H1 (cell line): Measurements from ENCODE around the gene DMWD. TPM values are rescaled to one million over a fixed set of nuclear protein-coding genes. Genes with fewer than 3 reads are reported as not detected.

Experiments used
- CTCF ChIA-PET: fragments of 300-600 bp; sonication (Branson Sonifier 250); formaldehyde crosslinking; loops from one replicate; lab custom pipeline; 2021; ENCODE audit not compliant: partially characterized antibody; lab: Charles Lee
- POLR2A ChIA-PET: fragments of 300-600 bp; sonication (Branson Sonifier 250); formaldehyde crosslinking; loops from one replicate; lab custom pipeline; 2021; ENCODE audit warnings: inconsistent platforms; ENCODE audit not compliant: partially characterized antibody; lab: Charles Lee
- DNase-seq, 2 experiments: peaks; one replicate each; pipeline versions ENCODE4 v3.0.0 to v3.0.0-alpha.2; 2010 to 2022; ENCODE audit warnings: low spot score in 2 of 2, low read depth in 1 of 2, mixed read lengths in 1 of 2
- FAIRE-seq: peaks from 2 replicates; lab custom pipeline; 2011; peaks lifted over from hg19 to GRCh38; lab: Jason Lieb, UNC
- H2AFZ ChIP-seq: 2 replicates; pipeline ENCODE4 v1.8.1; 2012; ENCODE audit warnings: low read length, inconsistent platforms
- H2AK5ac ChIP-seq: 2 replicates; pipeline ENCODE4 v1.6.1; 2013; ENCODE audit warnings: low read depth, low read length
- H2BK120ac ChIP-seq: replicated peaks from 2 replicates; pipeline ENCODE3; 2013; ENCODE audit warnings: low read depth, low read length, inconsistent platforms
- H2BK12ac ChIP-seq: 2 replicates; pipeline ENCODE4 v1.6.1; 2013; ENCODE audit warnings: low read depth, low read length
- H2BK15ac ChIP-seq: 2 replicates; pipeline ENCODE4 v1.6.1; 2013; ENCODE audit warnings: low read length
- H2BK20ac ChIP-seq: 2 replicates; pipeline ENCODE4 v1.6.1; 2013; ENCODE audit warnings: low read length
- H2BK5ac ChIP-seq: 2 replicates; pipeline ENCODE4 v1.6.1; 2013; ENCODE audit warnings: low read depth, low read length
- H3K14ac ChIP-seq: 2 replicates; pipeline ENCODE4 v1.6.1; 2013; ENCODE audit warnings: inconsistent platforms; ENCODE audit not compliant: insufficient read length
- H3K18ac ChIP-seq: 2 replicates; pipeline ENCODE4 v1.6.1; 2013; ENCODE audit warnings: low read length; ENCODE audit errors: extremely low read depth
- H3K23ac ChIP-seq: 2 replicates; pipeline ENCODE4 v1.6.1; 2013; ENCODE audit warnings: inconsistent platforms; ENCODE audit not compliant: insufficient read length
- H3K23me2 ChIP-seq: 2 replicates; pipeline ENCODE4 v1.6.1; 2013; ENCODE audit warnings: low read depth, low read length
- H3K27ac ChIP-seq: 2 replicates; pipeline ENCODE4 v1.6.1; 2011; ENCODE audit warnings: low read depth, low read length, inconsistent platforms
- H3K27me3 ChIP-seq, 4 experiments: replicated peaks in 1 of 4; 1 replicate in 1 of 4; 2 replicates in 3 of 4; pipeline versions ENCODE4 v1.6.1 to v1.8.1; 2011 to 2013; ENCODE audit warnings: low read length in 3 of 4, mild to moderate bottlenecking in 3 of 4, inconsistent platforms in 2 of 4, mixed read lengths in 2 of 4, moderate library complexity in 1 of 4; ENCODE audit not compliant: control insufficient read depth in 3 of 4, insufficient read depth in 3 of 4; ENCODE audit errors: extremely low read depth in 1 of 4
- H3K36me3 ChIP-seq, 4 experiments: 2 replicates each; pipeline versions ENCODE4 v1.6.1 to v1.8.1; 2011 to 2013; ENCODE audit warnings: mild to moderate bottlenecking in 4 of 4, low read length in 3 of 4, moderate library complexity in 2 of 4, control low read depth in 1 of 4, inconsistent platforms in 1 of 4; ENCODE audit not compliant: insufficient read depth in 4 of 4, control insufficient read depth in 2 of 4
- H3K4ac ChIP-seq: replicated peaks from 2 replicates; pipeline ENCODE3; 2013; ENCODE audit warnings: low read length, low read depth, mixed read lengths, inconsistent platforms; ENCODE audit not compliant: insufficient read length
- H3K4me1 ChIP-seq, 4 experiments: replicated peaks in 1 of 4; 1 replicate in 1 of 4; 2 replicates in 3 of 4; pipeline versions ENCODE4 v1.6.1 to v1.8.1; 2011 to 2013; ENCODE audit warnings: low read length in 3 of 4, inconsistent platforms in 2 of 4, mixed read lengths in 1 of 4; ENCODE audit not compliant: insufficient read depth in 4 of 4, control insufficient read depth in 3 of 4
- H3K4me2 ChIP-seq, 2 experiments: 2 replicates each; pipeline versions ENCODE4 v1.6.1 to v1.8.1; 2011 to 2013; ENCODE audit warnings: low read depth in 2 of 2, low read length in 2 of 2, control low read depth in 1 of 2, inconsistent platforms in 1 of 2, mild to moderate bottlenecking in 1 of 2; ENCODE audit not compliant: insufficient read depth in 1 of 2
- H3K4me3 ChIP-seq, 4 experiments: fragments of 200-600, 300-600 bp in 1 of 4; sonication (generic), shearing (Covaris generic), sonication (Bioruptor Twin) in 1 of 4; 2 replicates each; pipeline versions ENCODE4 v1.5.1 to v1.8.1; 2011 to 2016; ENCODE audit warnings: low read length in 4 of 4, low read depth in 3 of 4, control low read depth in 2 of 4, inconsistent platforms in 2 of 4, mild to moderate bottlenecking in 2 of 4, mixed read lengths in 1 of 4, moderate library complexity in 1 of 4; ENCODE audit not compliant: insufficient read depth in 2 of 4; ENCODE audit errors: extremely low read depth in 1 of 4
- H3K56ac ChIP-seq: replicated peaks from 2 replicates; pipeline ENCODE3; 2013; ENCODE audit warnings: low read depth, mild to moderate bottlenecking, mixed read lengths, low read length, inconsistent platforms; ENCODE audit not compliant: insufficient read length
- H3K79me1 ChIP-seq: 2 replicates; pipeline ENCODE4 v1.6.1; 2013; ENCODE audit warnings: low read depth, low read length, control low read depth
- H3K79me2 ChIP-seq, 2 experiments: 2 replicates each; pipeline versions ENCODE4 v1.6.1 to v1.8.1; 2012 to 2013; ENCODE audit warnings: low read length in 2 of 2, mild to moderate bottlenecking in 2 of 2, inconsistent platforms in 1 of 2; ENCODE audit not compliant: insufficient read depth in 2 of 2, control insufficient read depth in 1 of 2
- H3K9ac ChIP-seq, 4 experiments: replicated peaks in 1 of 4; 1 replicate in 1 of 4; 2 replicates in 3 of 4; pipeline versions ENCODE4 v1.6.1 to v1.8.1; 2011 to 2013; ENCODE audit warnings: low read depth in 3 of 4, low read length in 3 of 4, control low read depth in 2 of 4, mild to moderate bottlenecking in 2 of 4, moderate library complexity in 2 of 4, inconsistent platforms in 1 of 4; ENCODE audit errors: extremely low read depth in 1 of 4
- H3K9me3 ChIP-seq, 2 experiments: 2 replicates each; pipeline versions ENCODE4 v1.6.1 to v1.8.1; 2012 to 2013; ENCODE audit warnings: mild to moderate bottlenecking in 2 of 2, moderate library complexity in 2 of 2, control low read depth in 1 of 2, inconsistent platforms in 1 of 2, low read depth in 1 of 2, low read length in 1 of 2, mixed read lengths in 1 of 2; ENCODE audit not compliant: insufficient read depth in 2 of 2
- H4K20me1 ChIP-seq, 2 experiments: replicated peaks in 1 of 2; 2 replicates each; pipeline versions ENCODE3 to v1.8.1; 2011 to 2013; ENCODE audit warnings: inconsistent platforms in 2 of 2, low read length in 2 of 2, mild to moderate bottlenecking in 1 of 2; ENCODE audit not compliant: insufficient read depth in 2 of 2, control insufficient read depth in 1 of 2
- H4K5ac ChIP-seq: 2 replicates; pipeline ENCODE4 v1.6.1; 2013; ENCODE audit warnings: low read length, low read depth, mixed read lengths, inconsistent platforms; ENCODE audit not compliant: insufficient read length
- H4K8ac ChIP-seq: 2 replicates; pipeline ENCODE4 v1.8.0; 2013; ENCODE audit warnings: mild to moderate bottlenecking, moderate library complexity, low read length, inconsistent platforms; ENCODE audit not compliant: insufficient read depth; ENCODE audit errors: extremely low read depth
- H4K91ac ChIP-seq: replicated peaks from 2 replicates; pipeline ENCODE3; 2013; ENCODE audit warnings: low read length, mixed read lengths, inconsistent platforms; ENCODE audit not compliant: insufficient read length
- ATF2 ChIP-seq: IDR thresholded peaks from 2 replicates; pipeline ENCODE4 v1.6.1; 2012; ENCODE audit warnings: low read length, inconsistent platforms
- ATF3 ChIP-seq: IDR thresholded peaks from 2 replicates; pipeline ENCODE4 v1.6.1; 2011; ENCODE audit warnings: low read depth, mild to moderate bottlenecking, low read length; ENCODE audit not compliant: insufficient read depth
- GABPA ChIP-seq: IDR thresholded peaks from 2 replicates; pipeline ENCODE4 v1.6.1; 2011; ENCODE audit warnings: mild to moderate bottlenecking, low read length, moderate library complexity, borderline replicate concordance; ENCODE audit not compliant: insufficient read depth
- TAF1 ChIP-seq: IDR thresholded peaks from 2 replicates; pipeline ENCODE4 v1.6.1; 2011; ENCODE audit warnings: mild to moderate bottlenecking, low read depth, low read length
- WGBS, 2 experiments: shearing (Covaris generic) in 1 of 2; methylation state at CpG; one replicate each; pipeline versions ENCODE4 v1.1.6 to v1.1.7; 2013 to 2015; ENCODE audit warnings: low lambda C conversion rate in 2 of 2, mixed read lengths in 2 of 2, inconsistent platforms in 1 of 2, low coverage in 1 of 2, missing lambda C conversion rate in 1 of 2; ENCODE audit not compliant: insufficient replicate concordance in 2 of 2, insufficient coverage in 1 of 2, insufficient read length in 1 of 2; ENCODE audit errors: extremely low coverage in 1 of 2, missing lambda C conversion rate in 1 of 2; 5-methylcytosine and 5-hydroxymethylcytosine counted together
- polyA plus RNA-seq, 7 experiments: library from polyadenylated mRNA; depleted of rRNA in 3 of 7; stranded (reverse) in 5 of 7; unstranded in 2 of 7; fragments of >200 nt in 5 of 7; fragments of 200-250 nt in 2 of 7; gene quantifications; 1 replicate in 5 of 7; 2 replicates in 1 of 7; 4 replicates in 1 of 7; pipeline versions ENCODE4 v1.2.1 to v1.2.3, GENCODE V29; 2011 to 2013; ENCODE audit warnings: missing spikeins in 2 of 7, mixed read lengths in 2 of 7
- total RNA-seq: library from RNA; stranded (reverse); fragmentation: NEBNext Ultra II Directional; extraction: Animal tissue kit (Norgen Biotek cat#: 25700); gene quantifications from 2 replicates; pipeline ENCODE4 v1.2.1, GENCODE V29; 2021

The DMWD gene
- total and polyA plus RNA-seq, 2 of the 8 experiments (the other 6 are each of a cell fraction or from before 2014, with no cell fraction given) = 13.6 to 41.0 TPM

- no peak overlapping the region for H4K91ac ChIP-seq
- no peaks in the 10 kb centered on the region for H3K79me2 ChIP-seq
- peaks cover 3 to 26% (median 15%) of the 10 kb centered on the region in 4 experiments for H3K4me1 ChIP-seq
- no peak overlapping the region for H3K4ac ChIP-seq
- no peak overlapping the region for H2BK12ac ChIP-seq
- DNase-seq (no peak), FAIRE-seq (no peak)
- POLR2A ChIA-PET = interaction anchor here (0.7 to 9.5 kb wide), 3 partner anchors 7 to 61 kb away, joined by 3 to 133 read pairs (median 5); partner anchors contain the start of gene SIX5
- H3K14ac ChIP-seq = no peak overlapping the region
- H3K23me2 ChIP-seq = peaks cover 4% of the 10 kb centered on the region; the same call in 1 of the 2 replicates
- H3K9ac ChIP-seq = no peak overlapping the region
- no peak overlapping the region for H2BK15ac ChIP-seq
- peaks cover 4 to 15% of the 10 kb centered on the region in 2 experiments for H4K20me1 ChIP-seq
- no peak overlapping the region for H2BK120ac ChIP-seq
- H2BK5ac ChIP-seq = no peak overlapping the region
- H3K4me2 ChIP-seq = no peak overlapping the region; a peak in 1 of 4 replicates
- no peak overlapping the region for H2BK20ac ChIP-seq
- H4K5ac ChIP-seq = no peak overlapping the region
- H3K4me3 ChIP-seq = no peak overlapping the region
- peaks cover 3 to 10% (median 7%) of the 10 kb centered on the region in 4 experiments; a peak in 5 of 8 replicates for H3K36me3 ChIP-seq
- H3K9me3 ChIP-seq = no peaks in the 10 kb centered on the region
- TF ChIP-seq TAF1 = no peak
- TF ChIP-seq ATF2 = no peak
- TF ChIP-seq ATF3 = no peak
- no peak for TF ChIP-seq GABPA
- H3K23ac ChIP-seq = no peak overlapping the region
- H2AK5ac ChIP-seq = no peak overlapping the region
- CTCF ChIA-PET = interaction anchor here (1.7 kb wide), 1 partner anchor 37 kb away, joined by 5 read pairs; the partner anchor contains the start of gene RSPH6A
- H3K79me1 ChIP-seq = no peaks in the 10 kb centered on the region
- H4K8ac ChIP-seq = no peak overlapping the region; the same call in 1 of the 2 replicates
- H3K56ac ChIP-seq = no peak overlapping the region
- WGBS, 2 experiments = 93% methylated on average over 28 of the region's 28 CpGs; no CpG with 5 or more reads in 1 of the 2 experiments
- H3K27ac ChIP-seq = no peak overlapping the region
- no peak overlapping the region for H2AFZ ChIP-seq
- H3K18ac ChIP-seq = no peak overlapping the region
- peaks cover 0 to 6% (median 0%) of the 10 kb centered on the region in 4 experiments; a peak in 1 of 7 replicates for H3K27me3 ChIP-seq
These were observed 14.5 kb downstream of the DMWD start for GRCh38 chr19:45778010-45778661.
